Fibroblast of villous mesenchyme (primary cell): ENCODE data around the gene TENT4A. TPM values are rescaled to one million over a fixed set of nuclear protein-coding genes. Genes with fewer than 3 reads are reported as not detected.
"Not testable (repeated sequence)": the region's sequence is repeated elsewhere in the genome, so short reads cannot be mapped to it uniquely, and the experiment has no call there.

Experiments used
- DNase-seq: peaks from one replicate; pipeline ENCODE4 v3.0.0-alpha.2; 2010; ENCODE audit warnings: low read depth
- H3K4me3 ChIP-seq: 2 replicates; pipeline ENCODE4 v1.5.1; 2011; ENCODE audit warnings: low read depth, mild to moderate bottlenecking, low read length
- total RNA-seq: library from RNA; depleted of rRNA; stranded (reverse); fragments of >200 nt; gene quantifications from 2 replicates; pipeline ENCODE4 v1.2.3, GENCODE V29; 2012
- TF ChIP-seq, protein P1 (sequence below): IDR thresholded peaks from 2 replicates; pipeline ENCODE4 v1.5.1; 2012; ENCODE audit warnings: low read depth, mild to moderate bottlenecking, low read length; ENCODE audit not compliant: insufficient read depth

The TENT4A gene
- 20.0 and 23.3 TPM in 2 replicates for total RNA-seq

DNA sequence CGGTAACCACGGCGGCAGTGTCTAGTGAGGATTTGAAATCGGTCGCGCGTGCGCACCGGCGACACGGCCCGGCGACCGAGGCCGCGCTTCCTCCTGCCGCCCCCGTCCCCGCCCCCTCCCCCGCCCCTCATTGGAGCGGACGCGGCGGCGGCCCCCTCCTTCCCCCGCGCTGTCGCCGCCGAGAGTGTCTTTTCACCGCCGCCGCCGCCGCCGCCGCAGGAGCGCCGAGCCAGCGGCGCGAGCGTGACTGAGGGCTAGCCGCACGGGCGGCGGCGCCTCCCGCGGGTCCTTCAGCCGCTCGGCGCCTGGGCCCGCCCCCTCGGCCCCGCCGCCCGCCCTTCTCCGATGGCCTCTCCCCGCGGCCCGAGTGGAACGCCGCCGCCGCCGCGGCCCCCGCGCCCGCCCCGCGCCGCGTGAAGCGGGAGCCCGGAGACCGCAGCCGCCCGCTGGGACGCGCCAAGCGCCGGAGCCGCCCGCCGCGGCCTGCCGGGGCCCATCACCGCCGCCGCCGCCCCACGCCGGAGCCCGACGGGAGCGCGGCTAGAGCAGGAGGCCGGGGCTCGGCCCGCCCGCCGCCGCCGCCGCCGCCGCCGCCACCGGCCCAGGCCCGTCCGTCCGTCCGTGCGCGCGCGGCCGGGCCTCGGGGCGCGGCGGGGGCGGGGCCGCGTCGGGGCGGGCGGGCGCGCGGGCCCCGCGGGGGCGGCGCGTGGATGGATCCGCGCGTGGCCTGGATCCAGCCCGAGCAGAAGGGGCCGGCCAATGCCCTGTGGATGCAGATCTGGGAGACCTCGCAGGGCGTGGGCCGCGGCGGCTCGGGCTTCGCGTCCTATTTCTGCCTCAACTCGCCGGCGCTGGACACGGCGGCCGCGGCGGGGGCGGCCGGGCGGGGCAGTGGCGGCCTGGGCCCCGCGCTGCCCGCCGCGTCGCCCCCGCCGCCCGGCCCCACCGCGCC, at the start of gene TENT4A:
Gene TENT4A (plus strand): TSS at position 159 of the 952 bp plus-strand sequence. CDS start 552 bp downstream, at position 711.
- TF ChIP-seq, protein P1, sequence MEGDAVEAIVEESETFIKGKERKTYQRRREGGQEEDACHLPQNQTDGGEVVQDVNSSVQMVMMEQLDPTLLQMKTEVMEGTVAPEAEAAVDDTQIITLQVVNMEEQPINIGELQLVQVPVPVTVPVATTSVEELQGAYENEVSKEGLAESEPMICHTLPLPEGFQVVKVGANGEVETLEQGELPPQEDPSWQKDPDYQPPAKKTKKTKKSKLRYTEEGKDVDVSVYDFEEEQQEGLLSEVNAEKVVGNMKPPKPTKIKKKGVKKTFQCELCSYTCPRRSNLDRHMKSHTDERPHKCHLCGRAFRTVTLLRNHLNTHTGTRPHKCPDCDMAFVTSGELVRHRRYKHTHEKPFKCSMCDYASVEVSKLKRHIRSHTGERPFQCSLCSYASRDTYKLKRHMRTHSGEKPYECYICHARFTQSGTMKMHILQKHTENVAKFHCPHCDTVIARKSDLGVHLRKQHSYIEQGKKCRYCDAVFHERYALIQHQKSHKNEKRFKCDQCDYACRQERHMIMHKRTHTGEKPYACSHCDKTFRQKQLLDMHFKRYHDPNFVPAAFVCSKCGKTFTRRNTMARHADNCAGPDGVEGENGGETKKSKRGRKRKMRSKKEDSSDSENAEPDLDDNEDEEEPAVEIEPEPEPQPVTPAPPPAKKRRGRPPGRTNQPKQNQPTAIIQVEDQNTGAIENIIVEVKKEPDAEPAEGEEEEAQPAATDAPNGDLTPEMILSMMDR, result no peak
- DNase-seq, result no peak
- peak within 1 kb of the TSS; percentile 77 for H3K4me3 ChIP-seq

- no peak for DNase-seq
- no peak overlapping the region for H3K4me3 ChIP-seq
- TF ChIP-seq, protein P1, result no peak
These were observed 46.5 kb upstream of the TENT4A start for GRCh38 chr5:6666762-6667161.

GRCh38 chr5:6667648-6668047, 45.6 kb upstream of the TENT4A start:
- TF ChIP-seq, protein P1, result no peak
- no peak overlapping the region for H3K4me3 ChIP-seq
- no peak for DNase-seq

- not testable (repeated sequence) for H3K4me3 ChIP-seq, DNase-seq
These were observed 44.5 kb upstream of the TENT4A start for GRCh38 chr5:6668717-6669116.

DNA sequence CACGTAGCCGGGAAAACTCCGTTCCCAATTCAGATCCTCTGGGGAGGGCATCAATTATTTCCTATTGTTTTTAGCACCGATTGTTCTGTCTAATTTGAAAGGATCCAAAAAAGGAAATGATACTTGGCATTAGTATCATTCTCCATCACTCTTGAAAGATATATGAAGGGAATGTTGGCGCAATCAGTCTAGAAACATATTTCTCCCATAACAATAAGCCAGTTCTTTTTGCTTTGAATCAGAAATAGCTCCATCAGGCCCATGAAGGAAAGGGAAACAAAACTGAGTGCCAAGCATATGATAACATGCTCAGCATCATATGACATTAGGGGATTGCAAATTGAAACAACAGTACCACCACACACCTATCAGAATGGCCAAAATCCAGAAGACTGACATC, 40.2 kb upstream of the TENT4A start:
- TF ChIP-seq, protein P1, result no peak
- no peak for DNase-seq

DNA sequence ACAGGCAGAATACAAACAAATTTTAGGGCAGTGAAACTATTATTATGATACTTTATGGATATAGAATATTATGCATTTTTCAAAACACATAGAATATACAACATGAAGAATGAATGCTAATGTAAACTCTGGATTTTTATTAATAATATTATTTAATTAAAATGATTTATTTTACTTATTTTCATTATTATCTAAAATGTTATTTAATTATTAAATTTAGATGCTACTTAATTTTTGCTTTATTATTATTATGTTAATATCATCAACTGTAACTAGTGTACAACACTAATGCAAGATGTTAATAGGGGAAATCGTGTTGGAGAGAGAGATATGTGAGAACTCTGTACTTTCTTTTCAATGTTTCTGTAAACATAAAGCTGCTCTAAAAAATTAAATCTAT, 39.3 kb upstream of the TENT4A start:
- TF ChIP-seq, protein P1, result no peak
- DNase-seq, result no peak
- H3K4me3 ChIP-seq, result no peak overlapping the region

More for the DNA sequence above, 40.2 kb upstream of the TENT4A start:
- no peak overlapping the region for H3K4me3 ChIP-seq

DNA sequence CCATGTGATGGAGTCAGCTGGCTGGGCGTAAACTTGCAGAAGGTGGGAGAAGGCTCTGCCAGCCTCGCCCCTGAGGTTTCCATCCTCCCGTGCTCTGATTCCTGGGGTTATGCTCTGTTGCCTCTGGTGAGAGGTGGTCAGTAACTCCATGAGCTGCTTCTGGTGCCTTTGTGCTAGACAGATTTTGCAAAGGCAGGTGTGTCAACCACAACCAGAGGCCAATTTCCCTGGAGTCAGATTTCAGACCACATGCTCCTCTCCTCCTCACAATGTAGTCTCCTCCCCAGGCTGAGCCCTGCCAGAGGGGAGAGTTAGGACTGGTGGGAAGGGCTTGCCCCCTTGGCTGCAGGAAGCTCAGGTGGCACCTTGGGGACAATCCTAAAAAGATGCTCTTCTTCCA, 38.8 kb upstream of the TENT4A start:
- DNase-seq, result no peak
- H3K4me3 ChIP-seq, result no peak overlapping the region
- TF ChIP-seq, protein P1, result no peak
